ENCODE measurements around the gene MARCO. TPM values are rescaled to one million over a fixed set of nuclear protein-coding genes. Genes with fewer than 3 reads are reported as not detected.

The MARCO gene
- total RNA-seq (2014; rRNA removed): not detected in 2 replicates
- not detected for polyA plus RNA-seq (2012)

- DNase-seq (ENCODE audit: low read depth): no peak
Observed at GRCh38 chr2:118942031-118942430, at the start of gene MARCO. TSS of gene MARCO (plus strand) at chr2:118942194. CDS start at chr2:118942301, 107 bp downstream.

- no peak for DNase-seq (ENCODE audit: low read depth)
Observed at GRCh38 chr2:118893100-118893499, 48.9 kb upstream of the MARCO start.

- DNase-seq (ENCODE audit: low read depth): no peak
Observed at GRCh38 chr2:118902266-118903028, 39.5 kb upstream of the MARCO start.

- DNase-seq (ENCODE audit: low read depth): no peak
Observed at GRCh38 chr2:118903029-118903351, 39.0 kb upstream of the MARCO start.

- no peak for DNase-seq (ENCODE audit: low read depth)
Observed at GRCh38 chr2:118903551-118904479, 38.2 kb upstream of the MARCO start.

GRCh38 chr2:118905206-118905605 is 36.8 kb upstream of the MARCO start:
- no peak for DNase-seq (ENCODE audit: low read depth)

- no peak for DNase-seq (ENCODE audit: low read depth)
Observed at GRCh38 chr2:118906186-118906585, 35.8 kb upstream of the MARCO start.

GRCh38 chr2:118907759-118908158 is 34.2 kb upstream of the MARCO start:
- no peak for DNase-seq (ENCODE audit: low read depth)

GRCh38 chr2:118909191-118909590 is 32.8 kb upstream of the MARCO start:
- DNase-seq (ENCODE audit: low read depth): no peak

- DNase-seq (ENCODE audit: low read depth): no peak
Observed at GRCh38 chr2:118911166-118911856, 30.7 kb upstream of the MARCO start.

- no peak for DNase-seq (ENCODE audit: low read depth)
Observed at GRCh38 chr2:118911936-118912335, 30.1 kb upstream of the MARCO start.

GRCh38 chr2:118913131-118913802 is 28.7 kb upstream of the MARCO start:
- no peak for DNase-seq (ENCODE audit: low read depth)

- peak; percentile 22 for DNase-seq (ENCODE audit: low read depth)
Observed at GRCh38 chr2:118913803-118914645, 28.0 kb upstream of the MARCO start.

- no peak for DNase-seq (ENCODE audit: low read depth)
Observed at GRCh38 chr2:118914721-118915453, 27.1 kb upstream of the MARCO start.

- no peak for DNase-seq (ENCODE audit: low read depth)
Observed at GRCh38 chr2:118918017-118918416, 24.0 kb upstream of the MARCO start.

- DNase-seq (ENCODE audit: low read depth): no peak
Observed at GRCh38 chr2:118921646-118922045, 20.3 kb upstream of the MARCO start.

GRCh38 chr2:118922254-118922653 is 19.7 kb upstream of the MARCO start:
- no peak for DNase-seq (ENCODE audit: low read depth)

- no peak for DNase-seq (ENCODE audit: low read depth)
Observed at GRCh38 chr2:118923371-118923770, 18.6 kb upstream of the MARCO start.

GRCh38 chr2:118925476-118925875 is 16.5 kb upstream of the MARCO start:
- no peak for DNase-seq (ENCODE audit: low read depth)

- DNase-seq (ENCODE audit: low read depth): no peak
Observed at GRCh38 chr2:118925981-118926380, 16.0 kb upstream of the MARCO start.

Data from LHCN-M2 (cell line).